Activated T-helper 1 cell treated with anti-CD3 and anti-CD28 coated beads, Interleukin-12 subunit alpha, Interleukin-12 subunit beta, Interleukin-2, Interleukin-4 antibody, amounts not matched to agents 30 ng/mL and 10 ng/mL and 1 ng/mL, durations not matched to agents 14 hours and 24 hours and 36 hours (primary cell): ENCODE measurements around the gene PGAM5. TPM values are rescaled to one million over a fixed set of nuclear protein-coding genes. Genes with fewer than 3 reads are reported as not detected.

Source experiments
- DNase-seq: peaks from one replicate; pipeline ENCODE4 v3.0.0; 2021; ENCODE audit warnings: low spot score
- H3K27ac Mint-ChIP-seq: one replicate; pipeline ENCODE4 v1.8.0; 2021; ENCODE audit warnings: mild to moderate bottlenecking, mixed read lengths
- H3K27me3 Mint-ChIP-seq: one replicate; pipeline ENCODE4 v1.8.0; 2022; ENCODE audit warnings: mild to moderate bottlenecking, moderate library complexity, mixed read lengths; ENCODE audit not compliant: insufficient read depth
- H3K36me3 Mint-ChIP-seq: one replicate; pipeline ENCODE4 v1.8.0; 2021; ENCODE audit warnings: low read depth, mixed read lengths
- H3K4me1 Mint-ChIP-seq: one replicate; pipeline ENCODE4 v1.8.0; 2021; ENCODE audit warnings: low read depth, mixed read lengths
- H3K4me3 Mint-ChIP-seq: one replicate; pipeline ENCODE4 v1.8.0; 2021; ENCODE audit warnings: mild to moderate bottlenecking, moderate library complexity, mixed read lengths
- H3K9me3 Mint-ChIP-seq: one replicate; pipeline ENCODE4 v1.8.0; 2021; ENCODE audit warnings: mixed read lengths
- intact Hi-C: fragments of 100-400 bp; cut with micrococcal nuclease; formaldehyde crosslinking; loops from one replicate; pipeline ENCODE4 v1.15.1; 2024
- total RNA-seq: library from RNA; stranded (reverse); gene quantifications from 2 replicates; pipeline ENCODE4 v1.2.3, GENCODE V29; 2022

Gene PGAM5
- total RNA-seq, 1 donor from 2014 or later, result 111 TPM

DNA sequence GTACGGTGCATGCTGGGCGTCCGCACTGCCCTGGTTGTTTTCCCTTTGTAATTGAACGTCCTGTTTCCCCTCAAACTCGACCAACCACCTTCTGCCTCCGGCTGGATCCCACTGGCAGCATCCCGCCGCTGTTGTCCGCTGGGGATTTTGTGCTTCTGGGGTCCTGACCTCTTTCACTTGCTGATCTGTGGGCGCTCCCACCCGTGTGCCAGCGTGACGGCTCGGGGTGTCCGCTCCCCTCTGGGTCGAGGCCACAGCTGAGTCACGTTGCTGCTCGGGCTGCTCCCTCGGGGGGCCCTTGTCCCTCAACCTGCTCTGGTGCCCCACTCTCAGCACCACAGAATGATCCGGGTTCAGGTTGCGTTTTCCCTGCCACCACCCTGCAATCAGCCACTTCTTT, 8.0 kb downstream of the PGAM5 start:
- H3K4me3 Mint-ChIP-seq, result no peak overlapping the region
- H3K36me3 Mint-ChIP-seq, result peaks cover 35% of the 10 kb centered on the region
- no peak for DNase-seq

DNA sequence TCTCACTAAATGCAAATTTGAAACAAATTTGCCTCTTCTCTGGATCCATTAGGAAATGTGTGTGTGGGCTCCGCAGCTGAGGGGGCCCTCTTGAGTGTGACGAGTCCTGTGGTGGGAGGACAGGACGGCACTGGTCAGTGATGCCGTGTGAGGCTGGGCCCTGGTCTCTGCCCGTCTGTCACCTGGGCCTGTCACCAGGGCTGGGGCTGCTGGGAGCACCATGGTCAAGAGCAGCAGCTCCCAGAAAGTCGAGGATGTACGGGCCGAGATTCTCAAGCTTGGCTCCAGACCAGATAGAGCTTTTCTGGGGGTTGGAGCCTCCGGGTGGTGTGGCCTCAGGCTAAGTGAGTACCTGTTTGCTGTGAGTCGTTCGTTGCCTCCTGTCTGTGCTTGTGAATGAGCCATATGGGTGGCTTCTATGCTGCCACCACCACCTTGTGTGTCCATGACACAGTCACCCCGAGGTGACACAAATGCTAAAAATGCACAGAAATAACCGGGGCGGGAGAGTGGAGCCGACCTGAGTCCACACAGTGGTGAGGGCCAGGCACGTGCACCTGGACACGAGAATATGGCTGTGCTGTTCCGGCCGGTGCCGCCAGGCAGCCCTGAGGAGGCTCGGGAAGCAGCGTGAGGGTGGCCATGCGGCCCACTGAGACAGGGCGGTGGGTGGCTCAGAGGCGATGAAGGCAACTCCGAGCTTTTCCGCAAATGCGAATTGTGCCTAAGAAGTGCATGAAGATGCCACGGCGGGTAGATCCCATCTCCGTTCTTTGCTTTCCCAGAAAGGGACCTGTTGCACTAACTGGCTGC, 8.7 kb downstream of the PGAM5 start:
- H3K9me3 Mint-ChIP-seq, result no peaks in the 10 kb centered on the region
- H3K36me3 Mint-ChIP-seq, result peaks cover 41% of the 10 kb centered on the region
- intact Hi-C loops, result no loop called here
- H3K27me3 Mint-ChIP-seq, result no peaks in the 10 kb centered on the region
- no peak overlapping the region for H3K4me3 Mint-ChIP-seq
- no peak for DNase-seq
- no peak overlapping the region for H3K27ac Mint-ChIP-seq
- H3K4me1 Mint-ChIP-seq, result peaks cover 4% of the 10 kb centered on the region

More for the DNA sequence above, 8.0 kb downstream of the PGAM5 start:
- no peaks in the 10 kb centered on the region for H3K27me3 Mint-ChIP-seq
- no peak overlapping the region for H3K27ac Mint-ChIP-seq
- intact Hi-C loops, result no loop called here
- no peaks in the 10 kb centered on the region for H3K9me3 Mint-ChIP-seq
- H3K4me1 Mint-ChIP-seq, result peaks cover under 1% of the 10 kb centered on the region

DNA sequence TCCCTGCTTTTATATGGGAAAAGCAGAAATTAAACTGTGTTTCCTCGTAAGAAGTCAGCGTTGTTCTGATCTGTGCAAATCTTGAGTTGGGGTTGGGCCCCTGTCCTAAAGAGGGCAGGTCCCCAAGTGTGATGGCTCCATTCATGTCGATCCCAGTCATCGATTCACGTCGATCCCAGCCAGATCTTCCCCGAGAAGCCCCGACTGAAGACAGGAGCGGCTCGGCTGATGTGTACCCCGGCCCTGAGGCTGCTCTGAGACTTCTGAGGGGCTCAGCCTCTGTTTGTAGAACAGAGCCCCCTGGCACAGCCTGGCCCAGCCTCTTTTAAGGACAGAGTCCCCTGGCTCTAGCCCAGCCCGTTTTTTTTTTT, 9.3 kb downstream of the PGAM5 start:
- Mint-ChIP-seq H3K27ac (no peak overlapping the region), H3K27me3 (no peaks in the 10 kb centered on the region), H3K9me3 (no peaks in the 10 kb centered on the region), H3K4me3 (no peak overlapping the region), H3K36me3 (peaks cover 38% of the 10 kb centered on the region), H3K4me1 (peaks cover 5% of the 10 kb centered on the region)
- intact Hi-C loops, result no loop called here
- no peak for DNase-seq

DNA sequence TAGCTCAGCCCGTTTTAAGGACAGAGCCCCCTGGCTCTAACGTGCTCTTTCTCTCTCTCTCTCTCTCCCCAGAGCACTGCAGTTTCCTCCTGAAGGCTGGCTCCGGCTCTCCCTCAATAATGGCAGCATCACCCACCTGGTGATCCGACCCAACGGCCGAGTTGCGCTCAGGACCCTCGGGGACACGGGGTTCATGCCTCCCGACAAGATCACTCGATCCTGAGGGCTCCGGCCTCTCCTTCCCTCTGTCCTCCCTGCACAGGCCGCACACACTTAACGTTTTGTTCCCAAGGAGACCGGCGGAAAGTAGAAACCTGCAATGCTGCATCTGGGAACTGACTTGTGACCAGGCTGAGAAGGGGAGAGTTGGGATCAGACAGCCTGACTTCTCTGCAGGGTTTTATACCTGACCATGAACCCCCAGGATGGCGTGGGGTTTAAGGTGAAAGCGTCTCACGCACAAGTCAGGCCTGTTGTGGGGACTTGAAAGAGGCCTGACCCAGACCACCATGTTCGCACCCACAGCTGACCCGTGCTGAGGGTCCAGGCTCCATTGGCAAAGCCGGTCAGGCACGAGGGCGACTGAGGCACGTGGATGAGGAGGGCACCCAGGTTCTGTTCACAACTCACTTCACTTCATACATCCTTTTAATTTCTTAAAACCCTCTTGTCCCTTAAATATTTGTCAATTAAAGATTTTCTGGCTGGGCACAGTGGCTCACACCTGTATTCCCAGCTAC, 10.1 kb downstream of the PGAM5 start:
- no peak for DNase-seq
- Mint-ChIP-seq H3K4me1 (peaks cover 5% of the 10 kb centered on the region), H3K36me3 (peaks cover 43% of the 10 kb centered on the region), H3K27ac (no peak overlapping the region), H3K9me3 (no peaks in the 10 kb centered on the region), H3K4me3 (no peak overlapping the region), H3K27me3 (no peaks in the 10 kb centered on the region)
- intact Hi-C loops, result no loop called here

DNA sequence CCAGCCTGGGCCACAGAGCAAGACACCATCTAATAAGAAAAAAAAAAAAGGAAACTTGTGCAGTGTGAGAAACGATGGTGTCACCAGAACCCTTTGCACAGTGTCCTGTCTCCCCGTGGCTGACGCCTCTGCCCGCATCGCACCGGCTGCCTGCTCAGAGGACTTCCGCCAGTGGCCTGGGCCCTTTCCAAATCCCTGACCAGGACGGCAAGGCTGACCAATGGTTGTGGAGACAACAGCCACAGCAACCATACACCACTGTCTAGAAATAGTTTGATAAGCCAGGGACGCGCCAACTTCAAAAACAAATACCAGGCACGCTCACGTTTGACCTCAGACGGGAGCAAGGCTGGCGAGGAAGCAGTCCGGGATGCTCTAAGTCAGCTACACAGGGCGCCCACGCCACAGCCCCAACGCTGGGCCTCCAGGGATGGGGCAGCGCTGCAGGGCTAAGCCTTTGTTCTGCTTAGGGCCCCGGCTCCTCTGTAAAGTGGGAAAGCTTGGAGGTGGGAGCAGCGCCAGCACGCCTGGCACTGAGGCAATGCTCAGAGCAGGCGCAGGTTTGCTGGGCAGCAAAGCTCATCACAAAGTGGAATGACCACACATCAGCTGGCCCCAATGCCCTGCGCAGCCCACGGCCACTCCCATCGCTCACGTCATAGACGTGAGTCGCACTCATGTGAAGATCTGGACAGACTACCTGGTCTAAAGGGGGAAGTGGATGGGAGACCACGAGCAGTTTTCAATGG, 12.5 kb downstream of the PGAM5 start:
- Mint-ChIP-seq H3K27ac (no peak overlapping the region), H3K27me3 (no peaks in the 10 kb centered on the region), H3K9me3 (no peaks in the 10 kb centered on the region), H3K4me1 (peaks cover 5% of the 10 kb centered on the region), H3K4me3 (no peak overlapping the region), H3K36me3 (peaks cover 55% of the 10 kb centered on the region)
- DNase-seq, result no peak
- intact Hi-C loops, result no loop called here

DNA sequence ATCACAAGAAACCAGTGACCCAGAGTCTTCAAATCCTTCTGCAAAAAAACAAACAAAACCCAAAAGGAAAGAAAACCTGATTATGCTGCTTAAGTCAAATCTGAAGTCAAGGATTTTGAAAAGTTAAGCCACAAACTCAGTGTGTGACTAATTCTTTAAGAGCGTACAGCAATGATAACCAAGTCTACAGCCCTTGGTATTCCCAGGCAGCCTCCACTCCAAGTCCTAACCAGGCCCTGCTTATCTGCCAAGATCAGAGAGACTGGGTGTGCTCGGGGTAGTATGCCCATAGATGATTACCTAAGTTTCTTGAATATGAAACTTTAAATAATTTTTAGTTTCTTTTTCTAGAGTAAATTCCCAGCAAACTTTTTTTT, 13.1 kb downstream of the PGAM5 start:
- peaks cover 5% of the 10 kb centered on the region for H3K4me1 Mint-ChIP-seq
- no peak for DNase-seq
- no peak overlapping the region for H3K27ac Mint-ChIP-seq
- H3K9me3 Mint-ChIP-seq, result no peaks in the 10 kb centered on the region
- H3K27me3 Mint-ChIP-seq, result no peaks in the 10 kb centered on the region
- H3K36me3 Mint-ChIP-seq, result peaks cover 60% of the 10 kb centered on the region
- intact Hi-C loops, result no loop called here
- H3K4me3 Mint-ChIP-seq, result no peak overlapping the region

DNA sequence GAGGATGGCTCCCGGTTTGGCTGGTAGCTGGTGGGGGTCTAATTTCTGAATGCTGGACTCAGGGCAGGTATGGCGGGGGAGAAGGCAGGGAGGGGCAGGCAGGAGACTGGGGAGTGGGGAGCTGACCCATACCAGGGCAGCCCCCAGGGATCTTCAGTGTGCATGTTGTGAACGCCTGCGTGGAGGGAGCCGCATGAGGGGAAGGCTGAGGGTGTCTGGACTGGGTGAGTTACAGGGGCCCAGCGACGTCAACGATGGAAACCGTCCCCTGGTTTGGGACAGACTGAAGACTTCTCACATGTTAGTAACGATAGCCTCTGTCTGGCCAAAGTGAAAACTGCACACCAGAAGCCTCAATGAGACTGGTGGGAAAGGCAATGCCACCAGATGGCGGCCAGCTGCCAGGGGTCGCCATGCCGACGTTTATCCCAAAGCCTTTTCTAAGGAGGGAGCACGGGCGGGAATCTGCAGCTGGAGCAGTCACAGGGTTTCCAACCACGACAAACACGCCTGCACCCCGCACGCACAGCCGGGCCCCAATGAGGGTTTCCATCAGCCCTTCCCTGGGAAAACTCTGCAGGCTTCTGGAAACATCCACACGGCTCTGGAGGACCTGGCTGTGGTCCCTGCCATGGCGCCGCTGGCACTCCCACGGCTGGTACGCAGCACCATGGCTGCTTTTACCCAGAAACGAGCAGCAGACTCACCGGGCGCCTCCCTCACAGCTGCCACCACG, 14.0 kb downstream of the PGAM5 start:
- Mint-ChIP-seq H3K27me3 (no peaks in the 10 kb centered on the region), H3K9me3 (no peaks in the 10 kb centered on the region), H3K4me3 (no peak overlapping the region), H3K27ac (no peak overlapping the region), H3K36me3 (peaks cover 57% of the 10 kb centered on the region), H3K4me1 (peaks cover 5% of the 10 kb centered on the region)
- DNase-seq, result no peak
- intact Hi-C loops, result no loop called here

GRCh38 chr12:132726386-132726785, 15.7 kb downstream of the PGAM5 start:
- Mint-ChIP-seq H3K36me3 (peaks cover 59% of the 10 kb centered on the region), H3K27me3 (no peaks in the 10 kb centered on the region), H3K4me3 (no peak overlapping the region), H3K4me1 (peaks cover 5% of the 10 kb centered on the region), H3K27ac (no peak overlapping the region), H3K9me3 (no peaks in the 10 kb centered on the region)
- no peak for DNase-seq
- intact Hi-C loops, result no loop called here

- intact Hi-C loops, result no loop called here
- Mint-ChIP-seq H3K4me3 (no peak overlapping the region), H3K4me1 (peaks cover 5% of the 10 kb centered on the region), H3K9me3 (peaks cover 4% of the 10 kb centered on the region), H3K27ac (no peak overlapping the region), H3K27me3 (no peaks in the 10 kb centered on the region), H3K36me3 (peaks cover 65% of the 10 kb centered on the region)
- DNase-seq, result no peak
Measured at GRCh38 chr12:132727091-132727794, 16.6 kb downstream of the PGAM5 start.

DNA sequence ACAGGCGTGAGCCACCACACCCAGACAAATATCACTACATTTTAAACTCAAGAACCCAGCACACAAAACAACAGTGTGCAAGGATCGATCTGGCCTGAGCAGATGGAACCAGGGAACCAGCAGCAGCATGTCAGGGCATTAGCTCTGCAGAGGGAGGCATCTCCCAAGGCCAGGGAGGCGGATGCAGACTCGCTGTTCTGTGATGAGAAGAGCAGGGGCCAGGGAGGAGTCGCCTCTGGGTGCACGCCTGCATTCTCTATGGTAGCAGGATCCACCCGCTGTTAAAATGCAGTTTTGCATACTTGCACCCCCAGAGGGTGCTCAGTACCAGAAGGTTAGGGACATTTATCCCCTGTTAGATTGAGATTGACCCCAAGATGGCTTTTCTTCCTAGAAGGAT, 17.9 kb downstream of the PGAM5 start:
- Mint-ChIP-seq H3K27ac (no peak overlapping the region), H3K36me3 (peaks cover 73% of the 10 kb centered on the region), H3K4me3 (no peak overlapping the region), H3K9me3 (peaks cover 4% of the 10 kb centered on the region), H3K4me1 (peaks cover 5% of the 10 kb centered on the region), H3K27me3 (no peaks in the 10 kb centered on the region)
- intact Hi-C loops, result no loop called here
- no peak for DNase-seq

DNA sequence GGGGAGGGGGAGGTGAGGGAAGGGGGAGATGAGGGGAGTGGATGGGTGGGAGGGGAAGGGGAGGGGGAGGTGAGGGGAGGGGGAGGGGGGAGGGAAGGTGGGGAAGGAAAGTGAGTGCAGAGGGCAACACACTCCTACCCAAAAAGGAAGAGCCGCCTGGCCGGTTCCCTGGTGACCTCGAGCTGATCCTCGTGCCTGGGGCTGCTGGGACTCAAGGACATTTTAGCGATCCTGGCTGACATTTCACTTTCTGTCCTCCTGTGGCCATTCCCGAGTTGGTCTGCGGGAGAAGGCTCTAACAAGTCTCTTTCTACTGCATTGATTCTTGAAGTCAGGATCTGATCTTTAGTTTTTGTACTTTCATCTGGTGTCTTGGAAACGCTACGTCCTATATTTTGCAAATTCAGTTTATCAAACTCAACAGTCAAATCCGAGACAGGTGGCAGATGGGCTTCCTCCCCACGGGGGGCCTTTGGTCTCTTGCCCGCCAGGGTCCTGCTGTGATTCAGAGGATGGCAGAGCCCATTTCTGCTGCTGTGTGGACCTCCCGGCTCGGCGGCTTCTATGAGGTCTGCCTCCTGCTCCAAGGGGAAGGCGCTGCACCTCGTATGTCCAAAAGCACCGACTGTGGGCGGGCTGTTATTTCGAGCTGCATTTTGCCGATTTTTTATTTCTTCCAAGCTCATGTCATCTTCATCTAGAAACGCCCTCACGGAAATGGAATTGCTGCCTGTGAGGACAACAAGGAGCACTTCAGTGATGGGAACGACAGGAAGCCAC, 19.1 kb downstream of the PGAM5 start:
- H3K36me3 Mint-ChIP-seq, result peaks cover 75% of the 10 kb centered on the region
- no peaks in the 10 kb centered on the region for H3K4me1 Mint-ChIP-seq
- H3K27ac Mint-ChIP-seq, result peak overlapping the region; percentile 34
- intact Hi-C loops, result no loop called here
- H3K4me3 Mint-ChIP-seq, result no peak overlapping the region
- DNase-seq, result no peak
- H3K9me3 Mint-ChIP-seq, result peaks cover 4% of the 10 kb centered on the region
- H3K27me3 Mint-ChIP-seq, result no peaks in the 10 kb centered on the region
